Testis (tissue), 3 donors: ENCODE data around the gene GOLGA6L2. TPM values are rescaled to one million over a fixed set of nuclear protein-coding genes. Genes with fewer than 3 reads are reported as not detected.

ENCODE experiments used
- DNase-seq: peaks from one replicate; pipeline ENCODE4 v3.0.0-alpha.2; 2019
- H3K27ac ChIP-seq, 2 donors: fragments of 200-600 bp; sonication (generic); one replicate each; pipeline ENCODE4 v1.5.1; 2019
- H3K27me3 ChIP-seq: fragments of 200-600 bp; sonication (generic); one replicate; pipeline ENCODE4 v1.5.1; 2019
- H3K36me3 ChIP-seq: fragments of 200-600 bp; sonication (generic); one replicate; pipeline ENCODE4 v1.5.1; 2017; ENCODE audit warnings: low read depth; ENCODE audit errors: missing control alignments
- H3K4me1 ChIP-seq: fragments of 200-600 bp; sonication (generic); one replicate; pipeline ENCODE4 v1.5.1; 2019
- H3K4me3 ChIP-seq, 2 donors: fragments of 200-600 bp; sonication (generic); one replicate each; pipeline ENCODE4 v1.5.1; 2017 to 2019
- H3K9me3 ChIP-seq: fragments of 200-600 bp; sonication (generic); one replicate; pipeline ENCODE4 v1.5.1; 2017
- CTCF ChIP-seq, 3 experiments: fragments of 450-650 bp in 2 of 3; fragments of 200-600 bp in 1 of 3; sonication (generic) in 1 of 3; IDR thresholded peaks; one replicate each; pipeline ENCODE4 v1.5.1; 2016 to 2019; ENCODE audit warnings: antibody characterized with exemption in 3 of 3, mild to moderate bottlenecking in 2 of 3, moderate library complexity in 1 of 3
- POLR2A ChIP-seq: fragments of 450-650 bp; IDR thresholded peaks from one replicate; pipeline ENCODE4 v1.6.1; 2017; ENCODE audit warnings: antibody characterized with exemption, mild to moderate bottlenecking, moderate library complexity
- WGBS, 2 donors: methylation state at CpG; one replicate each; pipeline ENCODE4 v1.1.5; 2018; 5-methylcytosine and 5-hydroxymethylcytosine counted together
- intact Hi-C: fragments of 100-400 bp; cut with DNase I; formaldehyde crosslinking; loops from one replicate; pipeline ENCODE4 v1.15.1; 2023; ENCODE audit warnings: low total_unique reads
- polyA plus RNA-seq: library from polyadenylated mRNA; stranded (reverse); fragments of 350-450 nt; fragmentation: Illumina TruSeq; extraction: RNeasy Lipid Tissue Mini Kit (QIAGEN cat#74804); gene quantifications from one replicate; pipeline ENCODE4 v1.2.3, GENCODE V29; 2014; ENCODE audit warnings: low read depth, low replicate concordance; ENCODE audit not compliant: insufficient read depth
- total RNA-seq, 2 donors: library from RNA; depleted of rRNA; stranded (reverse); fragments of >200 nt; gene quantifications; one replicate each; pipeline ENCODE4 v1.2.3, GENCODE V29; 2016

GOLGA6L2 gene
- total and polyA plus RNA-seq, 3 donors from 2014 or later, result 4.2 to 32.0 (median 14.6) TPM

- no peak for TF ChIP-seq POLR2A
- TF ChIP-seq CTCF (IDR thresholded peaks at IDR 0.05), result no peak
- Histone ChIP-seq H3K27me3 (no peaks in the 10 kb centered on the region), H3K4me3 (no peak overlapping the region), H3K36me3 (no peaks in the 10 kb centered on the region), H3K4me1 (no peaks in the 10 kb centered on the region), H3K9me3 (no peaks in the 10 kb centered on the region), H3K27ac (no peak overlapping the region)
- intact Hi-C loops, result no loop called here
- DNase-seq, result no peak
- 77% methylated on average over 5 of the region's 5 CpGs for WGBS, 2 donors
Measured at GRCh38 chr15:23457890-23458289, 10.8 kb upstream of the GOLGA6L2 start.

- WGBS, 2 donors, result 88 to 94% methylated on average over 10 to 15 of the region's 15 CpGs
- intact Hi-C loops, result no loop called here
- Histone ChIP-seq H3K36me3 (no peaks in the 10 kb centered on the region), H3K9me3 (no peaks in the 10 kb centered on the region), H3K4me3 (no peak overlapping the region), H3K4me1 (no peaks in the 10 kb centered on the region), H3K27ac (no peak overlapping the region), H3K27me3 (no peaks in the 10 kb centered on the region)
- TF ChIP-seq POLR2A (no peak), CTCF (IDR thresholded peaks at IDR 0.05) (no peak)
- DNase-seq, result no peak
Measured at GRCh38 chr15:23446215-23447106, 582 bp downstream of the GOLGA6L2 start.

GRCh38 chr15:23444269-23444668 is 2.8 kb downstream of the GOLGA6L2 start:
- Histone ChIP-seq H3K27me3 (no peaks in the 10 kb centered on the region), H3K36me3 (no peaks in the 10 kb centered on the region), H3K27ac (no peak overlapping the region), H3K4me3 (no peak overlapping the region), H3K4me1 (no peaks in the 10 kb centered on the region), H3K9me3 (no peaks in the 10 kb centered on the region)
- no peak for TF ChIP-seq POLR2A
- no peak for TF ChIP-seq CTCF (IDR thresholded peaks at IDR 0.05)
- WGBS, 2 donors, result 85 to 88% methylated on average over 10 to 11 of the region's 11 CpGs
- no peak for DNase-seq
- intact Hi-C loops, result no loop called here

- DNase-seq, result no peak
- intact Hi-C loops, result no loop called here
- WGBS, 2 donors, result 86 to 88% methylated on average over 13 of the region's 13 CpGs
- no peak overlapping the region for H3K27ac ChIP-seq
- TF ChIP-seq POLR2A, result no peak
- TF ChIP-seq CTCF (IDR thresholded peaks at IDR 0.05), result no peak
- H3K9me3 ChIP-seq, result no peaks in the 10 kb centered on the region
- H3K36me3 ChIP-seq, result no peaks in the 10 kb centered on the region
- no peak overlapping the region for H3K4me3 ChIP-seq
- no peaks in the 10 kb centered on the region for H3K4me1 ChIP-seq
- no peaks in the 10 kb centered on the region for H3K27me3 ChIP-seq
Measured at GRCh38 chr15:23441204-23441603, 5.8 kb downstream of the GOLGA6L2 start.

- TF ChIP-seq POLR2A, result no peak
- TF ChIP-seq CTCF (IDR thresholded peaks at IDR 0.05), result no peak
- Histone ChIP-seq H3K36me3 (no peaks in the 10 kb centered on the region), H3K27me3 (no peaks in the 10 kb centered on the region), H3K9me3 (no peaks in the 10 kb centered on the region), H3K4me1 (no peaks in the 10 kb centered on the region), H3K4me3 (no peak overlapping the region), H3K27ac (no peak overlapping the region)
- no peak for DNase-seq
- intact Hi-C loops, result no loop called here
- 88 to 89% methylated on average over 10 of the region's 10 CpGs for WGBS, 2 donors
Measured at GRCh38 chr15:23440596-23440995, 6.4 kb downstream of the GOLGA6L2 start.
